BE2C (cell line): ENCODE results near the gene CARD8.
"Not testable (repeated sequence)": the region's sequence is repeated elsewhere in the genome, so short reads cannot be mapped to it uniquely, and the experiment has no call there.

Experiments
- DNase-seq: peaks from one replicate; pipeline ENCODE4 v3.0.0-alpha.2; 2020
- H3K27me3 ChIP-seq: fragments of 250-450 bp; sonication (Bioruptor Pico); 2 replicates; pipeline ENCODE4 v1.5.1; 2020; ENCODE audit warnings: mild to moderate bottlenecking
- H3K36me3 ChIP-seq: fragments of 250-450 bp; sonication (Bioruptor Pico); 2 replicates; pipeline ENCODE4 v1.5.1; 2020; ENCODE audit warnings: mild to moderate bottlenecking
- H3K4me1 ChIP-seq: fragments of 250-450 bp; sonication (Bioruptor Pico); 2 replicates; pipeline ENCODE4 v1.5.1; 2020
- H3K4me3 ChIP-seq: 2 replicates; pipeline ENCODE4 v1.5.1; 2011; ENCODE audit warnings: low read depth, low read length
- H3K9me3 ChIP-seq: fragments of 250-450 bp; sonication (Bioruptor Pico); 2 replicates; pipeline ENCODE4 v1.5.1; 2020
- TF ChIP-seq, protein P1 (sequence below): IDR thresholded peaks from 2 replicates; pipeline ENCODE4 v1.5.1; 2012; ENCODE audit warnings: mild to moderate bottlenecking, low read depth, low read length

CARD8 gene

DNA sequence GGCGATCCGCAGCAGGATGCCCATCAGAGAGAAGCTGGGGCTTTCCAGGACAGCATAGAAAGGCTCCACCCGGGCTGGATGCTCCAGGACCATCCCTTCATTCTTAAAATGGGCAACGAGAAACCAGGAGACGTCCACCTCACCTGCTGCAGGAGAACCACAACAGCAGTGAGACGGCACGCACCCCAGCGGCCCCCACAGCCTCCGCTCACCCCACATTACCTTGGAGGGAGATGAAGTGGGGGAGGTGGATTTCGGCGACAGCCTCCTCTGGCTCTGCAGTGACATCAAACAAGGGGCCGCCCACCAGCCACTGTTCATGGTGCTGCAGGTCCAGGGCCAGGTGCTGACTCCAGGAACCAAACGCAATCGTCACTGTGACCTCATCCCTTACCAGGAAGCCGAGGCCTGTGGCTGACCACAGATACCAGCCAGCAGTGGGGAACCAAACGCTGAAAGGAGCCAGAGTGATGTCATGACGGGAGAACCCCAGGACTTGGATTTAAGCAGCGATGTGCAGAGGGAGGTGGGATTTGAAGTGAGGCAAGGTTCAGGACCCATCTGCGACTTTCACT is 25.1 kb downstream of the CARD8 start:
- no peaks in the 10 kb centered on the region for H3K9me3 ChIP-seq
- DNase-seq, result no peak
- no peak overlapping the region for H3K4me3 ChIP-seq
- H3K4me1 ChIP-seq, result no peaks in the 10 kb centered on the region
- no peaks in the 10 kb centered on the region for H3K27me3 ChIP-seq
- TF ChIP-seq, protein P1, sequence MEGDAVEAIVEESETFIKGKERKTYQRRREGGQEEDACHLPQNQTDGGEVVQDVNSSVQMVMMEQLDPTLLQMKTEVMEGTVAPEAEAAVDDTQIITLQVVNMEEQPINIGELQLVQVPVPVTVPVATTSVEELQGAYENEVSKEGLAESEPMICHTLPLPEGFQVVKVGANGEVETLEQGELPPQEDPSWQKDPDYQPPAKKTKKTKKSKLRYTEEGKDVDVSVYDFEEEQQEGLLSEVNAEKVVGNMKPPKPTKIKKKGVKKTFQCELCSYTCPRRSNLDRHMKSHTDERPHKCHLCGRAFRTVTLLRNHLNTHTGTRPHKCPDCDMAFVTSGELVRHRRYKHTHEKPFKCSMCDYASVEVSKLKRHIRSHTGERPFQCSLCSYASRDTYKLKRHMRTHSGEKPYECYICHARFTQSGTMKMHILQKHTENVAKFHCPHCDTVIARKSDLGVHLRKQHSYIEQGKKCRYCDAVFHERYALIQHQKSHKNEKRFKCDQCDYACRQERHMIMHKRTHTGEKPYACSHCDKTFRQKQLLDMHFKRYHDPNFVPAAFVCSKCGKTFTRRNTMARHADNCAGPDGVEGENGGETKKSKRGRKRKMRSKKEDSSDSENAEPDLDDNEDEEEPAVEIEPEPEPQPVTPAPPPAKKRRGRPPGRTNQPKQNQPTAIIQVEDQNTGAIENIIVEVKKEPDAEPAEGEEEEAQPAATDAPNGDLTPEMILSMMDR, result no peak
- peaks cover 4% of the 10 kb centered on the region for H3K36me3 ChIP-seq

DNA sequence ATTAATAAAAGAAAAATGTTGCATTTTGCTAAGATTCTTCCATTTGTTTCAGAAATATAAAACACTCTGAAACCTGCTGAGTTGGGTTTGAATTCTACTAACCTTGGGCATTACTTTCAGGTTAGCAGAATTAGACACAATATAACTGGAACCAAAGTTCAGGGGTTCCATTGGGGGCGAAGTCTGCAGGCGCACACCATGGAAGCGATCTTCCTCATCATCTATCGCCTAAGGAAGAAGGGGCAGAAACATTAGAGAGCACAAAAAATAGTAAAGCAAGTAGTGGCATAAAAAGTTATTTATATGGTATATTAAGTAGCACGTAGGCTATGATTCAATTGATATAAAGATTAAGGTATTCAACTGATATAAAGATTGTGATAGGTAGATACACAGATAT is 34.1 kb downstream of the CARD8 start:
- Histone ChIP-seq H3K4me1 (no peaks in the 10 kb centered on the region), H3K36me3 (no peaks in the 10 kb centered on the region)
- TF ChIP-seq, protein P1, result no peak

DNA sequence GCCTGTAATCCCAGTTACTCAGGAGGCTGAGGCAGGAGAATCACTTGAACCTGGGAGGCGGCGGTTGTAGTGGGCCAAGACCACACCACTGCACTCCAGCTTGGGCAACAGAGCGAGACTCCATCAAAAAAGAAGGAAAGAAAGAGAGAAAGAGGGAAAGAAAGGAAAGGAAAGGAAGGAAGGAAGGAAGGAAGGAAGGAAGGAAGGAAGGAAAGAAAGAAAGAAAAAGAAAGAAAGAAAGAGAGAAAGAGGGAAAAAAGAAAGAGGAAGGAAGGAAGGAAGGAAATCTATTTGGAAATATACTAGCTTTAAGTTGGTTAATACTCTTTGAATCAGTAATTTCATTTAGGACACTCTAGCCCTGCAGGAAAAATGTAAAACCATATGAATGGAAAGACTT is 34.9 kb downstream of the CARD8 start:
- DNase-seq, H3K9me3 ChIP-seq, H3K36me3 ChIP-seq, H3K4me1 ChIP-seq, H3K4me3 ChIP-seq, H3K27me3 ChIP-seq: not testable (repeated sequence)

More for the DNA sequence above, 34.1 kb downstream of the CARD8 start:
- Histone ChIP-seq H3K4me3 (no peak overlapping the region), H3K9me3 (no peaks in the 10 kb centered on the region), H3K27me3 (no peaks in the 10 kb centered on the region)
- no peak for DNase-seq

DNA sequence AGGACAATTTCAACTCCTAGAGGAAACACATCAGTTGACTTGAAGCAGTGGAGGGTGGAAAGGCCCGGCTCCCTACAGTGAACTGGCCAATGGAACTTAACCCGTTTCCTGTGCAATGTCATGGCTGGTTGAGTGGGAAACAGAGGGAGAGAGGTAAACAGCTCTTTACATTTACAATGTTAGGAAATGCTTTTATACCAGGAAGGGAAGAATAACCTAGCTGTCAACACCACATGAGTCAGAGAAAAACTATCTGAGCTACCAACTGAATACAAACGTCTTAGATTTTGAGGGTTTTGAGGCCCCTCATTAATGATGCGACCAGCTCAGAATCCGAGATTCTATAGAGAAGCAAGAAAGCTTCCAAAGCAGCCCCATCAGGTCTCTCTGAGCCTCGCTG is 36.7 kb downstream of the CARD8 start:
- Histone ChIP-seq H3K4me3 (no peak overlapping the region), H3K4me1 (no peaks in the 10 kb centered on the region), H3K27me3 (no peaks in the 10 kb centered on the region), H3K9me3 (no peaks in the 10 kb centered on the region), H3K36me3 (no peaks in the 10 kb centered on the region)
- TF ChIP-seq, protein P1, result no peak
- no peak for DNase-seq

DNA sequence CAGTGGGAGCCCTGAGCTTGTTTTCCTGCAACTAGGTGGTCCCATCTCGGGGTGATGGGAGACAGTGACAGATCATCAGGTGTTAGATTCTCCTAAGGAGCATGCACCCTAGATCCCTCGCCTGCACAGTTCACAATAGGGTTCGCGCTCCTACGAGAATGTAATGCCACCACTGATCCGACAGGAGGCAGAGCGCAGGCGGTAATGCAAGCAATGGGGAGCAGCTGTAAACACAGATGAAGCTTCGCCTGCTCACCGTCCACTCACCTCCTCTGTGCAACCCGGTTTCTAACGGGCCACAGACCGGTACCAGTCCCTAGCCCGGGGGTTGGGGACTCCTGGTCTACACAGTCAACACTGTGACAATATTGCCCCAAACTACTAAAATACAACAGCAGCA is 38.8 kb downstream of the CARD8 start:
- no peaks in the 10 kb centered on the region for H3K4me1 ChIP-seq
- H3K4me3 ChIP-seq, result no peak overlapping the region
- H3K36me3 ChIP-seq, result no peaks in the 10 kb centered on the region
- DNase-seq, result no peak
- H3K9me3 ChIP-seq, result no peaks in the 10 kb centered on the region
- TF ChIP-seq, protein P1, result no peak
- no peaks in the 10 kb centered on the region for H3K27me3 ChIP-seq

DNA sequence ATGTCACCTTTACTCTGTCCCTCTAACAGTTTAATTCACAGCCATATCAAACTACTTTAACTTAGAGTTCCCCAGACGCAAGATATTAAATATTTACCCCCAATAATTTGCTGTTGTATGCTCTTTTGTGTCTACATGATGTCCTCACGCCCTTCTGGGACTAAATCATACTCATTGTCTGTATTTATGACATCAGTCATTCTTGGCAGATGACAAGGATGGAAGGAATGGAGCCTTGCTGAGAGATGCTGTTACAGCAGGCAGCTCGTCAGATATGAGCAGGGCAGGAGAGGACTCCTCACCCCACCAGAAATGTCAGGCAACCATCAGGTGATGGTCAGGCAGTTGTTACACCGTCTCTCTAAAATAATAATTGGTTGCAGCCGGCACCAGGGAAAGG is 41.8 kb downstream of the CARD8 start:
- DNase-seq, result no peak
- no peaks in the 10 kb centered on the region for H3K4me1 ChIP-seq
- H3K27me3 ChIP-seq, result no peaks in the 10 kb centered on the region; the same call in 1 of the 2 replicates
- H3K4me3 ChIP-seq, result no peak overlapping the region
- no peaks in the 10 kb centered on the region for H3K9me3 ChIP-seq
- TF ChIP-seq, protein P1, result no peak
- no peaks in the 10 kb centered on the region for H3K36me3 ChIP-seq

DNA sequence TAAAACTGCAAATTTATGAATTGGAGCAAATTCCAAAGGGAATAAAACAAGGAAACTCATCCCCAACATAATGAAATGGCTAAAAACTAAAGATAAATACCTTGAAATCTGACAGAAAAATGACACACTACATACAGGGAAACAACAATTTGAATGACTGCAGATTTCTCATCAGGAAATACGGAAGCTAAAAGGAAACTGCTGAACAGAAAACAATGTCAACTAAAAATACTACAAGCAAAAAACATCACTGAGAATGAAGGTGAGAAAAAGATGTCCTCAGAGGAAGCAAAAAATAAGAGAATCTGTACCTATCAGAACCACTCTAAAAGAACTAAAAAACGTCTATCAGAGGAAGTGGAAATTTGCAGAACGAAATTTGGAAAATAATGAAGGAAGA is 45.7 kb downstream of the CARD8 start:
- H3K4me3 ChIP-seq, result no peak overlapping the region
- no peak for DNase-seq
- H3K36me3 ChIP-seq, result no peaks in the 10 kb centered on the region
- H3K27me3 ChIP-seq, result no peaks in the 10 kb centered on the region; the same call in 1 of the 2 replicates
- TF ChIP-seq, protein P1, result no peak
- no peaks in the 10 kb centered on the region for H3K4me1 ChIP-seq
- H3K9me3 ChIP-seq, result no peaks in the 10 kb centered on the region
